Loucy (cell line): Measurements from ENCODE around the gene IER2.

ENCODE experiments used
- CTCF ChIP-seq: fragments of 200-600 bp; sonication (generic); conservative IDR thresholded peaks from 2 replicates; pipeline ENCODE4 v1.5.1; 2014; ENCODE audit warnings: mild to moderate bottlenecking, antibody characterized with exemption, low read length
- EZH2phosphoT487 ChIP-seq: fragments of 200-600 bp; IDR thresholded peaks from 2 replicates; pipeline ENCODE4 v1.6.1; 2018; ENCODE audit warnings: antibody characterized with exemption, mild to moderate bottlenecking, moderate library complexity, borderline replicate concordance

DNA sequence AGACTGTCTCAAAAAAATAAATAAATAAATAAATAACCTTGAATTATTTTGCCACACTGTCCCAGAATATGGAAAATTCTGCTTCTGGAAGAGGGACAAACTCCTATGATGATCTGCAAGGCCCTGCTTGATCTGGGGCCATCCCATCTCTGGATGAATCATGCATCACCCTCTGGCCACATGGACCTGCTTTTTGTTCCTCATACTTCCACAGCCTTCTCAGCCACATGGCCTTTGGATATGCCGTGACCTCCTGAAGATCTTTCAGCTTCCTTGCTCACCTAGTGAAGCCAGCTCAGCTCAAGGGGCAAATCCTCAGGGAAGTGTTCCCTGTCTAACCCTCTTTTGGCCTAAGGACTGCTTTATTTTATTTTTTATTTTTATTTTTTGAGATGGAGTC is 10.3 kb downstream of the IER2 start:
- TF ChIP-seq CTCF (no peak), EZH2phosphoT487 (no peak)
